ENCODE results near the gene CLIC6. TPM values are rescaled to one million over a fixed set of nuclear protein-coding genes. Genes with fewer than 3 reads are reported as not detected.

The CLIC6 gene
- polyA plus RNA-seq, 3 donors, result not detected

GRCh38 chr21:34621434-34622350, 47.1 kb upstream of the CLIC6 start:
- no peak overlapping the region for H3K4me3 Mint-ChIP-seq
- Histone ChIP-seq H4K20me1 (ENCODE audit: insufficient read depth, low read length) (no peaks in the 10 kb centered on the region), H3K4me2 (replicated peaks; ENCODE audit: extremely low read depth, low read length, poor library complexity, severe bottlenecking) (no peak overlapping the region), H3K9ac (ENCODE audit: insufficient read depth, low read length, poor library complexity, severe bottlenecking) (no peak overlapping the region), H3K36me3 (replicated peaks in 1 of 2; ENCODE audit: control insufficient read depth in 1 of 2, insufficient read depth in 2 of 2, low read length in 2 of 2) (no peaks in the 10 kb centered on the region), H3K27ac (ENCODE audit: low read depth in 1 of 2, low read length in 2 of 2) (no peak overlapping the region), H3K9me3 (replicated peaks in 1 of 2; ENCODE audit: control insufficient read depth in 1 of 2, insufficient read depth in 1 of 2, low read length in 2 of 2) (no peaks in the 10 kb centered on the region), H3K4me3 (replicated peaks in 1 of 3; ENCODE audit: low read depth in 2 of 3, low read length in 3 of 3) (no peak overlapping the region), H3K79me2 (ENCODE audit: insufficient read depth, low read length) (no peaks in the 10 kb centered on the region), H3K27me3 (ENCODE audit: control insufficient read depth in 2 of 2, insufficient read depth in 2 of 2, low read length in 2 of 2) (no peaks in the 10 kb centered on the region), H3K4me1 (ENCODE audit: control insufficient read depth in 1 of 2, insufficient read depth in 2 of 2, low read length in 2 of 2) (peaks cover 30 to 36% of the 10 kb centered on the region in 2 donors), H2AFZ (ENCODE audit: insufficient read depth, low read depth, low read length, poor library complexity, severe bottlenecking) (no peak overlapping the region)
- no peaks in the 10 kb centered on the region for H3K9me3 Mint-ChIP-seq
- peaks cover 0 to 2% of the 10 kb centered on the region in 2 donors for H3K36me3 Mint-ChIP-seq
- peak overlapping the region in 1 of 7 donors; percentile 30 for H3K27ac Mint-ChIP-seq
- intact Hi-C loops (cut with micrococcal nuclease), result no loop called here
- no peak for DNase-seq
- peaks cover 37% of the 10 kb centered on the region for H3K4me1 Mint-ChIP-seq
- peaks cover 0 to 5% (median 2%) of the 10 kb centered on the region in 3 donors for H3K27me3 Mint-ChIP-seq (ENCODE audit: low read depth in 3 of 3)
- no peak for TF ChIP-seq CTCF (IDR thresholded peaks at IDR 0.05)
- 86% methylated on average over 1 of the region's 4 CpGs for WGBS (ENCODE audit: insufficient coverage)

- Mint-ChIP-seq H3K4me1 (peaks cover 28% of the 10 kb centered on the region), H3K9me3 (no peaks in the 10 kb centered on the region), H3K27me3 (ENCODE audit: low read depth in 3 of 3) (peaks cover 0 to 5% (median 0%) of the 10 kb centered on the region in 3 donors), H3K36me3 (no peaks in the 10 kb centered on the region), H3K27ac (peak overlapping the region in 5 of 7 donors; percentile 1 to 82 (median 51)), H3K4me3 (peak overlapping the region; percentile 6 to 39)
- no peaks in the 10 kb centered on the region for H4K20me1 ChIP-seq (ENCODE audit: insufficient read depth, low read length)
- no peaks in the 10 kb centered on the region for H3K36me3 ChIP-seq (replicated peaks in 1 of 2; ENCODE audit: control insufficient read depth in 1 of 2, insufficient read depth in 2 of 2, low read length in 2 of 2)
- H3K27ac ChIP-seq (ENCODE audit: low read depth in 1 of 2, low read length in 2 of 2), result no peak overlapping the region
- peak overlapping the region in 1 of 3 experiments; percentile 8 for H3K4me3 ChIP-seq (replicated peaks in 1 of 3; ENCODE audit: low read depth in 2 of 3, low read length in 3 of 3)
- WGBS (ENCODE audit: insufficient coverage), result 39% methylated on average over 3 of the region's 4 CpGs
- no peak overlapping the region for H3K9ac ChIP-seq (ENCODE audit: insufficient read depth, low read length, poor library complexity, severe bottlenecking)
- no peak for TF ChIP-seq CTCF (IDR thresholded peaks at IDR 0.05)
- intact Hi-C loops (cut with micrococcal nuclease), result no loop called here
- peak in 2 of 3 donors; percentile 34 to 41 for DNase-seq
- H3K79me2 ChIP-seq (ENCODE audit: insufficient read depth, low read length), result no peaks in the 10 kb centered on the region
- peaks cover 21 to 23% of the 10 kb centered on the region in 2 donors for H3K4me1 ChIP-seq (ENCODE audit: control insufficient read depth in 1 of 2, insufficient read depth in 2 of 2, low read length in 2 of 2)
- no peaks in the 10 kb centered on the region for H3K9me3 ChIP-seq (replicated peaks in 1 of 2; ENCODE audit: control insufficient read depth in 1 of 2, insufficient read depth in 1 of 2, low read length in 2 of 2)
- peak overlapping the region; percentile 27 for H2AFZ ChIP-seq (ENCODE audit: insufficient read depth, low read depth, low read length, poor library complexity, severe bottlenecking)
- H3K27me3 ChIP-seq (ENCODE audit: control insufficient read depth in 2 of 2, insufficient read depth in 2 of 2, low read length in 2 of 2), result no peaks in the 10 kb centered on the region
- no peak overlapping the region for H3K4me2 ChIP-seq (replicated peaks; ENCODE audit: extremely low read depth, low read length, poor library complexity, severe bottlenecking)
Observed at GRCh38 chr21:34623516-34623915, 45.3 kb upstream of the CLIC6 start.
